ENCODE data around the gene OOSP2.

The OOSP2 gene

GRCh38 chr11:60084631-60085273 is 44.5 kb downstream of the OOSP2 start:
- TF ChIP-seq, protein P1, sequence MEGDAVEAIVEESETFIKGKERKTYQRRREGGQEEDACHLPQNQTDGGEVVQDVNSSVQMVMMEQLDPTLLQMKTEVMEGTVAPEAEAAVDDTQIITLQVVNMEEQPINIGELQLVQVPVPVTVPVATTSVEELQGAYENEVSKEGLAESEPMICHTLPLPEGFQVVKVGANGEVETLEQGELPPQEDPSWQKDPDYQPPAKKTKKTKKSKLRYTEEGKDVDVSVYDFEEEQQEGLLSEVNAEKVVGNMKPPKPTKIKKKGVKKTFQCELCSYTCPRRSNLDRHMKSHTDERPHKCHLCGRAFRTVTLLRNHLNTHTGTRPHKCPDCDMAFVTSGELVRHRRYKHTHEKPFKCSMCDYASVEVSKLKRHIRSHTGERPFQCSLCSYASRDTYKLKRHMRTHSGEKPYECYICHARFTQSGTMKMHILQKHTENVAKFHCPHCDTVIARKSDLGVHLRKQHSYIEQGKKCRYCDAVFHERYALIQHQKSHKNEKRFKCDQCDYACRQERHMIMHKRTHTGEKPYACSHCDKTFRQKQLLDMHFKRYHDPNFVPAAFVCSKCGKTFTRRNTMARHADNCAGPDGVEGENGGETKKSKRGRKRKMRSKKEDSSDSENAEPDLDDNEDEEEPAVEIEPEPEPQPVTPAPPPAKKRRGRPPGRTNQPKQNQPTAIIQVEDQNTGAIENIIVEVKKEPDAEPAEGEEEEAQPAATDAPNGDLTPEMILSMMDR (IDR thresholded peaks at IDR 0.05; ENCODE audit: extremely low read depth, missing control alignments) = no peak
- DNase-seq (ENCODE audit: low spot score) = no peak

GRCh38 chr11:60085909-60086308 is 45.7 kb downstream of the OOSP2 start:
- TF ChIP-seq, protein P1 (IDR thresholded peaks at IDR 0.05; ENCODE audit: extremely low read depth, missing control alignments) = no peak
- no peak for DNase-seq (ENCODE audit: low spot score)

- TF ChIP-seq, protein P1 (IDR thresholded peaks at IDR 0.05; ENCODE audit: extremely low read depth, missing control alignments) = no peak
Observed at GRCh38 chr11:60087239-60087638, 47.0 kb downstream of the OOSP2 start.

GRCh38 chr11:60088364-60088763 is 48.2 kb downstream of the OOSP2 start, which contains the start of gene MS4A2:
Gene MS4A2, plus strand, starts transcription at chr11:60088664. Its CDS starts 102 bp downstream, at chr11:60088766.
- TF ChIP-seq, protein P1 (IDR thresholded peaks at IDR 0.05; ENCODE audit: extremely low read depth, missing control alignments) = no peak
- DNase-seq (ENCODE audit: low spot score) = no peak

More at GRCh38 chr11:60087239-60087638, 47.0 kb downstream of the OOSP2 start:
- DNase-seq (ENCODE audit: low spot score) = no peak

GRCh38 chr11:60095477-60096120 is 55.4 kb downstream of the OOSP2 start:
- TF ChIP-seq, protein P1 (IDR thresholded peaks at IDR 0.05; ENCODE audit: extremely low read depth, missing control alignments) = no peak

GRCh38 chr11:60097189-60097588 is 57.0 kb downstream of the OOSP2 start:
- DNase-seq (ENCODE audit: low spot score) = no peak
- TF ChIP-seq, protein P1 (IDR thresholded peaks at IDR 0.05; ENCODE audit: extremely low read depth, missing control alignments) = no peak

More at GRCh38 chr11:60095477-60096120, 55.4 kb downstream of the OOSP2 start:
- DNase-seq (ENCODE audit: low spot score) = no peak
